HG03439 (cell line): Measurements from ENCODE around the gene APOBEC3B.
"Not testable (repeated sequence)": the region's sequence is repeated elsewhere in the genome, so short reads cannot be mapped to it uniquely, and the experiment has no call there.

Experiments used
- ATAC-seq: cut with Tn5 transposase; IDR thresholded peaks from one replicate; pipeline ENCODE4 v1.9.1; 2021; ENCODE audit warnings: mild to moderate bottlenecking, moderate library complexity; ENCODE audit not compliant: unreplicated experiment

Gene APOBEC3B

DNA sequence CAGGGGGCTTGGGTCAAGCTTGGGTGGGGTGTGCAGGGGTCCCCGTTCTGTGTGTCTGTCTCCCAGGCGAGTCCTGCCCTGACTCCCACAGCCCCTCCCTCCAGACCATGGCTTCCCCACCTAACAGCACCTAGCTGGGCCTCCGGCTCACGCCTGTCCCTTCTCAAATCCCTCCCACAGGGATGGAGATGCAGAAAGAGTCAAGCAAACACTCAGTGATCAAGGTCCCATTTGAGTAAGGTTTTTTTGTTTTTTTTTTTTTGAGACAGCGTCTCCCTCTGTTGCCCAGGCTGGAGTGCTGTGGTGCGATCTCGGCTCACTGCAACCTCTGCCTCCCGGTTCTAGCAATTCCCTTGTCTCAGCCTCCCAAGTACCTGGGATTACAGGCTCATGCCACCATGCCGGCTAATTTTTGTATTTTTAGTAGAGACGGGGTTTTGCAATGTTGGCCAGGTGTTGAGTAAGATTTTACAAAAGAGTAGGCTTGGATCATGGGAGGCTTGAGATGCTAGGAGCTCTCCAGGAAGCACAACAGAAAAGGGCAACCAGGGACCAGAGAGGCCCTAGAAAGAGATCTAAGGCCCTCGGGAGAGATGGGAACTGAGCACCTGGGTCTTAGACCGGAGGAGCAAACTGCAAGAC, 44.5 kb downstream of the APOBEC3B start:
- ATAC-seq = no peak

DNA sequence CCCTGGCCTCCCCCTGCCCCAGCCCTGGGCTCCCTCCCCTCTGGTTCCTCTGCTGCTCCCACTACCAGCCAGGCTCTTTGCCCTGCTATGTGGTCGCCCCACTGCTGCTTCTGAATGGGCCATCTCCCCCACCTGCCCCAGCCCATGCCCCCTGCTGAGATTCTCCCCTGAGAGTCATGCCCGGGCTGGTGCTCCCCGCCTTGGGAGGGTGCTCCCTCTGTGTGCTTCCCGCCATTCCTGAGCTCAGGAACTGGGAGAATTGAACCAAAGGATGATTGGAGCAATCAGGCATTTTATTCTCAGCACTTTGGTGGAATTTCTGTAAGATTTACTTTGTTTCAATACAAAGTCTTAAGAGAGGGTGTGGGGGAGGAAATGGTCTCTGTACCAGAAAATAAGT, 45.6 kb downstream of the APOBEC3B start:
- ATAC-seq = no peak

DNA sequence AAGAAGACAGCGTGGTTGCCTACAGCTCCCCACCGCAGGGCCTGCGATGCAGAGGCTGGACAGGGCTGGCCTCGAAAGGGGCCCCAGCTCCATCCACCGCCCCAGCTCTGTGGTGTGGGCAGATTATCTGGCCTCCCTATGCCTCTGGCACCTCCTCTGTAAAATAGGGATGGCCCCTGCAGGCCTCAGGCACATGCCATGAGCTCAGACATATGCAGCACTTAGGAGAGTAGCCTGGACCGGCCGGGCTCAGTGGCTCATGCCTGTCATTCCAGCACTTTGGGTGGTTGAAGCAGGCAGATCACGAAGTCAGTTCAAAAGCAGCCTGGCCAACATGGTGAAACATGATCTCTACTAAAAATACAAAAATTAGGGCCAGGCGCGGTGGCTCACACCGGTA, 46.1 kb downstream of the APOBEC3B start:
- no peak for ATAC-seq

DNA sequence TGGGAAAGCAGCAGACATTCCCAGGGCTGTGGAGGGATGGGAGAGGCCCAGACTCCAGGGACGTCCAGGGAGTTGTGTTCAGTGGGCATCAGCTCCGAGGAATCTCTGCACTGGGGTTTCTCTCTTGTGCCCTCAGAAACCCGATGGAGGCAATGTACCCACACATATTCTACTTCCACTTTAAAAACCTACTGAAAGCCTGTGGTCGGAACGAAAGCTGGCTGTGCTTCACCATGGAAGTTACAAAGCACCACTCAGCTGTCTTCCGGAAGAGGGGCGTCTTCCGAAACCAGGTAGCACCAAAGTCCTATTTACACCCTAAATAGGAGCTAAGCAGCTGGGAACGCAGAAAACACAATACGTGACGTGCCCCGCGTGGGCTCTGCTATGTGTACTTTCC, 47.1 kb downstream of the APOBEC3B start:
- ATAC-seq = no peak

DNA sequence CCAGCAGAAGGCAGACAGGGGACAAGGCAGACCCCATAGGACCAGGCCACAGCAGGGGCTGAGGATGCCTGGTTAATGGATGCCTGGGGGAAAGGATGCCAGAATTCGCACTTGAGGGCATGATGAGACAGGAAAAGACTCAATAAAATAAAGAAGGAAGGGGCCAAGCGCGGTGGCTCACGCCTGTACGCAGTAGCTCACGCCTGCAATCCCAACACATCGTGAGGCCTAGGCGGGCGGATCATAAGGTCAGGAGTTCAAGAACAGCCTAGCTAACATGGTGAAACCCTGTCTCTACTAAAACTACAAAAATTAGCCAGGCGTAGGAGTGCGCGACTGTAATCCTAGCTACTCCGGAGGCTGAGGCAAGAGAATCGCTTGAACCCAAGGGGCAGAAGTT, 48.6 kb downstream of the APOBEC3B start:
- no peak for ATAC-seq

DNA sequence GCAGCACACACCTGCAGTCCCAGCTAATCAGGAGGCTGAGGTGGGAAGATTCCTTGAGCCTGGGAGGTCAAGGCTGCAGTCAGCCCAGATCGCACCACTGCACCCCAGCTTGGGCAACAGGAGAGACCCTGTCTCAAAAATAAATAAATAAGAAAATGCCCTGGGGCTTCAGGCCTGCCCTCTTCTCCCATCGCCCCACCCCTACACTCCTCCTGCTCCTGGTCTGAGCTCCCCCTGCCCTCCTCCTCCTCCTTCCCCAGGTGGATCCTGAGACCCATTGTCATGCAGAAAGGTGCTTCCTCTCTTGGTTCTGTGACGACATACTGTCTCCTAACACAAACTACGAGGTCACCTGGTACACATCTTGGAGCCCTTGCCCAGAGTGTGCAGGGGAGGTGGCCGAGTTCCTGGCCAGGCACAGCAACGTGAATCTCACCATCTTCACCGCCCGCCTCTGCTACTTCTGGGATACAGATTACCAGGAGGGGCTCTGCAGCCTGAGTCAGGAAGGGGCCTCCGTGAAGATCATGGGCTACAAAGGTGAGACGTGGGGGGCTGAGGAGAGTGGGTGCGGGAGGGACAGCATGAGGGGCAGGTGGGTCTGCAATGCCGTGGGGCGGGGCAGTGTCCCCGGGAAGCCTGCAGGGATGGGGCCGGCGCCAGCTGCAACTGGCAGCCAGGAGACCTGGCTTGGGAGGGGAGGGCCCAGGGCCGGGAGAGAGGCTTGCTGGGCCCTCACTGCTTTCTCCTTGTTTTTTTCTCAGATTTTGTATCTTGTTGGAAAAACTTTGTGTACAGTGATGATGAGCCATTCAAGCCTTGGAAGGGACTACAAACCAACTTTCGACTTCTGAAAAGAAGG, 49.5 kb downstream of the APOBEC3B start:
- ATAC-seq = not testable (repeated sequence)

DNA sequence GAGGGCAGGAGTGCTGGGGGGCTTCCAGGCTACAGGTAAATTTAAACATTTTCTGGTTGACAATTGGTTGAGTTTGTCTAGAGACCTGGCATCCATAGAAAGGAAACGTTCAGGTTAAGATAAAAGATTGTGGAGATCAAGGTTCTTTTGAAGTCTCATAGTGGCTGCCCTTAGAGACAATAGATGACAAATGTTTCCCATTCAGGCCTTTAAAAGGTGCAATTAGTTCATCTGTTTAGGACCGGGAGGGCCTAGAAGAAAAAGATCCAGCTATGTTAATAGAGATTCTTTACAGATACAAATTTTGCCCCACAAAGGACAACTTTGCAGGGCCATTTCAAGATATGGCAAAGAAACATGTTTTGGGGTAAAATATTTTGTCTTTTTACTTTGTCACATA, 54.9 kb downstream of the APOBEC3B start:
- ATAC-seq = not testable (repeated sequence)

DNA sequence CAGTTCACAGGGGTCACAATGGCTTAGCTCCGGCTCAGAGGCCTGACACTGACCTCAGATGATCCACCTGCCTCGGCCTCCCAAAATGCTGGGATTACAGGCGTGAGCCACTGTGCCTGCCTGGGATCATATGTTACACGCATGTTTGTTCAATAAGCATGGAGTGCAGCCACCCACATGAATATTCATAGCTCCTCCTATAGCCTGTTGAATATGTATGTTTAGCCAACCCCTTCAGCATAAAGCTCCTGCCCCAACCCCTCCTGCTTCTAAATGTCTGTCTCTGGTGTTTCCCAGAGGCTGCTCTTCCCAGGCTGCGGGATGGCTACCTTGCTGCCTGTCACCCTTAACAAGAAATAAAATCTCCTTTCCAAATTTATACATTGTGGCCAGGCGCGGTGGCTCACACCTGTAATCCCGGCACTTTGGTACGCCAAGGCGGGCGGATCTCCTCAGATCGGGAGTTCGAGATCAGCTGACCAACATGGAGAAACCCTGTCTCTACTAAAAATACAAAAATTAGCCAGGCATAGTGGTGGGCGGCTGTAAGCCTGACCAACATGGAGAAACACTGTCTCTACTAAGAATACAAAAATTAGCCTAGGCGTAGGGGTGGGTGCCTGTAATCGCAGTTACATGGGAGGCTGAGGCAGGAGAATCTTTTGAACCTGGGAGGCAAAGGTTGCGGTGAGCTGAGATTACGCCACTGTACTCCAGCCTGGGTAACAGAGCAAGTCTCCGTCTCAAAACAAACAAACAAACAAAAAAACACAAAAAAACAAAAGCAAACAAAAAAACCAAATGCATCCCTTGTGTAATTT, 57.4 kb downstream of the APOBEC3B start:
- no peak for ATAC-seq

DNA sequence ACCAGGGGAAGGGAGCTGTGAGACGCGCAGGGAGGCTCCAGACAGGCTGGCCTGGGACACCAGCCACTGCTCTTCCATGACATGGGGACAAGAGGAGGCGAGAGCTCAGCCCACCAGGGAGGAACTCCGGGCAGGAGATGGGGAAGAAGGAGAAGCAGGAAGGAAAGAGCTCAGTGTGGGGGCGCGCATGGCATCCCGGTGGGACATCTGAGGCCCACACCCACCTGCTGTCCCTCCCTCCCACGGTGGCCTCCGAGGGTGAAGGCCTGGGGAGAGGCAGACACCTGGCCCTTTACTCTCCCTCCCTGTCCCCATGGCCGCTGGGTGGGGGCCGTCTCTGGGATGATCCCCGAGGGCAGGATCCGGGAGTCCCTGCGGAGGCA, 58.0 kb downstream of the APOBEC3B start:
- ATAC-seq = not testable (repeated sequence)

DNA sequence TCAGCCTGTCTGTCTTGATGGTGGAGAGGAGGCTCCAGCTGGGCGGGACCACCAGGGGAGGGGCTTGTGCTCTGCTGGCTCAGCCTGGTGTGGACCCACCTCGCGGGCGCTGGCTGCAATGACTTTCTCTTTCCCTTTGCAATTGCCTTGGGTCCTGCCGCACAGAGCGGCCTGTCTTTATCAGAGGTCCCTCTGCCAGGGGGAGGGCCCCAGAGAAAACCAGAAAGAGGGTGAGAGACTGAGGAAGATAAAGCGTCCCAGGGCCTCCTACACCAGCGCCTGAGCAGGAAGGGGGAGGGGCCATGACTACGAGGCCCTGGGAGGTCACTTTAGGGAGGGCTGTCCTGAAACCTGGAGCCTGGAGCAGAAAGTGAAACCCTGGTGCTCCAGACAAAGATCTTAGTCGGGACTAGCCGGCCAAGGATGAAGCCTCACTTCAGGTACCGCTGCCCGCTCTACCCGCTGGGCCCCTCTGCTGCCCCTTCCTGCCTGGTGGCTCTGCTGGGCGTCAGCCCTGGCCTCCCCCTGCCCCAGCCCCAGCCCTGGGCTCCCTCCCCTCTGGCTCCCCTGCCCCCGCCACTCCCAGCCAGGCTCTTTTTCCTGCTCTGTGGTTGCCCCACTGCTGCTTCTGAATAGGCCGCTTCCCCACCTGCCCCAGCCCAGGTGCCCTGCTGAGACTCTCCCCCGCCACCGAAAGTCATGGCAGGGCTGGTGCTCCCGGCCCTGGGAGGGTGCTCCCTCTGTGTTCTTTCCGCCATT, 58.6 kb downstream of the APOBEC3B start, which contains the start of gene APOBEC3F:
Gene APOBEC3F (plus strand): TSS at position 327 of the 759 bp plus-strand sequence. CDS start 97 bp downstream, at position 424.
- peak; percentile 87 for ATAC-seq

DNA sequence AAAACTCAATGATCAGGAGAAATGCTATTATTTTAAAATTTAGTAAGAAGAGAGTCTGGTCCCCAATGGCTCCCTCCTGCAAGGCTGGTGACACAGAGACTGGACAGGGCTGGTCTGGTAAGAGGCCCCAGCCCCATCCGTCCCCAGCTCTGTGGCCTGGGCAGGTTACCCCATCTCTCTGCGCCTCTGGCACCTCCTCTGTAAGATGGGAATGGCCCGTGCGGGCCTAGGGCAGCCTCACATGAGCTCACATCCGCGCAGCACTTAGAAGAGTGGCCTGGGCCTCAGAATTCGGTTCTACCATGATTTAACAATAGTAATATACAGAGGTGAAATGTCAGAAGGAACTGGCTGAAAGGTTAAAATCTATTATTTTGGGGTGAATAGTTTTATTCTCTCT, 59.8 kb downstream of the APOBEC3B start:
- no peak for ATAC-seq
